Tibial nerve (tissue), 3 donors: ENCODE data around the gene NCOA7.

Experiments used
- POLR2A ChIP-seq, 2 donors: fragments of 450-650 bp; IDR thresholded peaks; one replicate each; pipeline ENCODE4 v1.6.1; 2017; ENCODE audit warnings: antibody characterized with exemption in 2 of 2, mild to moderate bottlenecking in 2 of 2, moderate library complexity in 2 of 2
- TF ChIP-seq, protein P1 (sequence below), 5 experiments: fragments of 200-600 bp in 3 of 5; fragments of 450-650 bp in 2 of 5; sonication (generic) in 3 of 5; IDR thresholded peaks; one replicate each; pipeline ENCODE4 v1.5.1; 2016 to 2019; ENCODE audit warnings: antibody characterized with exemption in 5 of 5, mild to moderate bottlenecking in 3 of 5, moderate library complexity in 2 of 5

GRCh38 chr6:125753937-125754259, 36.9 kb upstream of the NCOA7 start:
- no peak for TF ChIP-seq POLR2A (IDR thresholded peaks at IDR 0.05)
- TF ChIP-seq, protein P1, sequence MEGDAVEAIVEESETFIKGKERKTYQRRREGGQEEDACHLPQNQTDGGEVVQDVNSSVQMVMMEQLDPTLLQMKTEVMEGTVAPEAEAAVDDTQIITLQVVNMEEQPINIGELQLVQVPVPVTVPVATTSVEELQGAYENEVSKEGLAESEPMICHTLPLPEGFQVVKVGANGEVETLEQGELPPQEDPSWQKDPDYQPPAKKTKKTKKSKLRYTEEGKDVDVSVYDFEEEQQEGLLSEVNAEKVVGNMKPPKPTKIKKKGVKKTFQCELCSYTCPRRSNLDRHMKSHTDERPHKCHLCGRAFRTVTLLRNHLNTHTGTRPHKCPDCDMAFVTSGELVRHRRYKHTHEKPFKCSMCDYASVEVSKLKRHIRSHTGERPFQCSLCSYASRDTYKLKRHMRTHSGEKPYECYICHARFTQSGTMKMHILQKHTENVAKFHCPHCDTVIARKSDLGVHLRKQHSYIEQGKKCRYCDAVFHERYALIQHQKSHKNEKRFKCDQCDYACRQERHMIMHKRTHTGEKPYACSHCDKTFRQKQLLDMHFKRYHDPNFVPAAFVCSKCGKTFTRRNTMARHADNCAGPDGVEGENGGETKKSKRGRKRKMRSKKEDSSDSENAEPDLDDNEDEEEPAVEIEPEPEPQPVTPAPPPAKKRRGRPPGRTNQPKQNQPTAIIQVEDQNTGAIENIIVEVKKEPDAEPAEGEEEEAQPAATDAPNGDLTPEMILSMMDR (IDR thresholded peaks at IDR 0.05), result no peak
